WTC11 (cell line): ENCODE measurements around the gene MYO5C. TPM values are rescaled to one million over a fixed set of nuclear protein-coding genes. Genes with fewer than 3 reads are reported as not detected.
A peak's percentile ranks its signal among the peaks of the same experiment; 100 is the strongest.

Experiments used
- ATAC-seq: fragments of 200-7000 bp; cut with Tn5 transposase; 2 replicates; pipeline ENCODE4 v1.10.0; 2021; ENCODE audit warnings: mild to moderate bottlenecking, moderate library complexity
- CTCF ChIA-PET: fragments of 300-600 bp; sonication (Branson Sonifier 250); formaldehyde crosslinking; loops from one replicate; lab custom pipeline; 2021; ENCODE audit warnings: antibody characterized with exemption; lab: Charles Lee
- POLR2A ChIA-PET: fragments of 350-600 bp; sonication (Branson Sonifier 250); formaldehyde crosslinking; loops from one replicate; lab custom pipeline; 2021; ENCODE audit warnings: antibody characterized with exemption; lab: Charles Lee
- DNase-seq: peaks from one replicate; pipeline ENCODE4 v3.0.0; 2021; ENCODE audit warnings: low spot score
- H3K27ac Mint-ChIP-seq: 2 replicates; pipeline ENCODE4 v1.8.0; 2021; ENCODE audit warnings: mixed read lengths
- H3K27me3 Mint-ChIP-seq: 2 replicates; pipeline ENCODE4 v1.8.0; 2021; ENCODE audit warnings: low read depth, mild to moderate bottlenecking, moderate library complexity, mixed read lengths
- H3K36me3 Mint-ChIP-seq: 2 replicates; pipeline ENCODE4 v1.8.0; 2021; ENCODE audit warnings: mixed read lengths
- H3K4me1 Mint-ChIP-seq: 2 replicates; pipeline ENCODE4 v1.8.0; 2022; ENCODE audit warnings: mixed read lengths
- H3K4me3 Mint-ChIP-seq: 2 replicates; pipeline ENCODE4 v1.8.0; 2021; ENCODE audit warnings: mild to moderate bottlenecking, moderate library complexity, mixed read lengths
- H3K9me3 Mint-ChIP-seq: 2 replicates; pipeline ENCODE4 v1.8.0; 2021; ENCODE audit warnings: mixed read lengths
- AFF4 ChIP-seq: sonication (generic); formaldehyde crosslinking; IDR thresholded peaks from 2 replicates; pipeline ENCODE4 v1.8.1; 2023; ENCODE audit warnings: mild to moderate bottlenecking, missing genetic modification reagents, borderline replicate concordance
- ATF3 ChIP-seq: sonication (generic); formaldehyde crosslinking; conservative IDR thresholded peaks from 2 replicates; pipeline ENCODE4 v1.8.1; 2022; ENCODE audit warnings: mild to moderate bottlenecking, missing genetic modification reagents
- CTCF ChIP-seq: fragments of 200-600 bp; IDR thresholded peaks from 2 replicates; pipeline ENCODE4 v1.8.0; 2022; ENCODE audit warnings: antibody characterized with exemption
- NR2C2 ChIP-seq: sonication (generic); formaldehyde crosslinking; IDR thresholded peaks from 2 replicates; pipeline ENCODE4 v1.8.0; 2022; ENCODE audit warnings: mild to moderate bottlenecking, missing genetic modification reagents
- OVOL2 ChIP-seq: fragments of 250-450 bp; sonication (Bioruptor Pico); IDR thresholded peaks from 2 replicates; pipeline ENCODE4 v1.9.0; 2021; ENCODE audit warnings: mild to moderate bottlenecking, borderline replicate concordance
- PRRX2 ChIP-seq: fragments of 250-450 bp; sonication (Bioruptor Pico); IDR thresholded peaks from 2 replicates; pipeline ENCODE4 v1.8.0; 2021; ENCODE audit warnings: mild to moderate bottlenecking
- ZNF232 ChIP-seq: sonication (generic); formaldehyde crosslinking; IDR thresholded peaks from 2 replicates; pipeline ENCODE4 v1.8.0; 2022; ENCODE audit warnings: mild to moderate bottlenecking, missing genetic modification reagents
- ZNF263 ChIP-seq: sonication (generic); formaldehyde crosslinking; IDR thresholded peaks from 2 replicates; pipeline ENCODE4 v1.8.1; 2022; ENCODE audit warnings: low read depth, mild to moderate bottlenecking, moderate library complexity, missing genetic modification reagents
- ZNF396 ChIP-seq: fragments of 250-450 bp; sonication (Bioruptor Pico); IDR thresholded peaks from 2 replicates; pipeline ENCODE4 v1.8.0; 2021; ENCODE audit warnings: mild to moderate bottlenecking, moderate library complexity, borderline replicate concordance
- ZNF532 ChIP-seq: fragments of 250-450 bp; sonication (Bioruptor Pico); IDR thresholded peaks from 2 replicates; pipeline ENCODE4 v1.9.0; 2021; ENCODE audit warnings: mild to moderate bottlenecking, borderline replicate concordance
- total RNA-seq: library from RNA; stranded (reverse); gene quantifications from 3 replicates; pipeline ENCODE4 v1.2.3, GENCODE V29; 2021

MYO5C gene
- total RNA-seq, 1 experiment from 2014 or later = 25.3 TPM

- TF ChIP-seq AFF4 = no peak
- TF ChIP-seq ZNF532 (CRISPR knock-in tag) = no peak
- no peak for TF ChIP-seq NR2C2 (CRISPR knock-in tag)
- no peak for TF ChIP-seq ZNF396
- no peak for TF ChIP-seq ZNF263
- TF ChIP-seq OVOL2 (CRISPR knock-in tag) = no peak
- no peak for TF ChIP-seq PRRX2
These were observed 108.7 kb downstream of the MYO5C start (continued) for GRCh38 chr15:52186651-52187486.

GRCh38 chr15:52185151-52185561, 110.4 kb downstream of the MYO5C start:
- H3K27me3 Mint-ChIP-seq = peaks cover 18% of the 10 kb centered on the region
- H3K36me3 Mint-ChIP-seq = no peaks in the 10 kb centered on the region
- H3K9me3 Mint-ChIP-seq = no peaks in the 10 kb centered on the region
- POLR2A ChIA-PET = no interaction called here
- no peak overlapping the region for H3K27ac Mint-ChIP-seq
- ATAC-seq (no peak), DNase-seq (no peak)
- TF ChIP-seq ATF3 = no peak
- H3K4me1 Mint-ChIP-seq = peaks cover 10% of the 10 kb centered on the region
- no peak overlapping the region for H3K4me3 Mint-ChIP-seq
- CTCF ChIA-PET = interaction anchor here (1.1 to 7.5 kb wide), 6 partner anchors 14 to 73 kb away, joined by 4 to 80 read pairs (median 12); partner anchors contain the start of gene BCL2L10

- no peak for ATAC-seq
- ChIA-PET CTCF (interaction anchor here (1.1 to 7.5 kb wide), 11 partner anchors 10 to 551 kb away, joined by 4 to 80 read pairs (median 8); partner anchors contain the start of gene BCL2L10), POLR2A (no interaction called here)
- no peaks in the 10 kb centered on the region for H3K9me3 Mint-ChIP-seq
- H3K4me1 Mint-ChIP-seq = peaks cover 10% of the 10 kb centered on the region
- no peak for DNase-seq
- no peak for TF ChIP-seq ZNF396
- no peaks in the 10 kb centered on the region for H3K36me3 Mint-ChIP-seq
- H3K27me3 Mint-ChIP-seq = peaks cover 20% of the 10 kb centered on the region
- no peak overlapping the region for H3K27ac Mint-ChIP-seq
- no peak overlapping the region for H3K4me3 Mint-ChIP-seq
These were observed 110.9 kb downstream of the MYO5C start for GRCh38 chr15:52184721-52185120.

- Mint-ChIP-seq H3K36me3 (no peaks in the 10 kb centered on the region), H3K4me1 (peaks cover 14% of the 10 kb centered on the region), H3K27ac (no peak overlapping the region), H3K27me3 (peaks cover 20% of the 10 kb centered on the region), H3K9me3 (no peaks in the 10 kb centered on the region), H3K4me3 (no peak overlapping the region)
- DNase-seq (peak; percentile 57), ATAC-seq (no peak)
- POLR2A ChIA-PET = no interaction called here
- CTCF ChIA-PET = interaction anchor here (0.7 to 7.5 kb wide), 20 partner anchors 9 to 552 kb away, joined by 3 to 80 read pairs (median 5); partner anchors contain the start of gene LEO1
- TF ChIP-seq CTCF = peak; percentile 64; the same call in 1 of the 2 replicates
- TF ChIP-seq ZNF232 (CRISPR knock-in tag) = no peak
These were observed 111.9 kb downstream of the MYO5C start for GRCh38 chr15:52183562-52184173.
